ENCODE results near the gene COL21A1.

- TF ChIP-seq CTCF (IDR thresholded peaks at IDR 0.05; ENCODE audit: low read depth, low read length): no peak
- TF ChIP-seq EZH2phosphoT487 (IDR thresholded peaks at IDR 0.05; ENCODE audit: low read depth): no peak
Measured at GRCh38 chr6:56268266-56268665, 20.9 kb upstream of the COL21A1 start.

Data from OCI-LY3 (cell line).